ENCODE measurements around the gene ARHGAP22. TPM values are rescaled to one million over a fixed set of nuclear protein-coding genes. Genes with fewer than 3 reads are reported as not detected.

ARHGAP22 gene
- polyA plus RNA-seq, 3 donors = 1.5 to 7.8 (median 1.9) TPM

DNA sequence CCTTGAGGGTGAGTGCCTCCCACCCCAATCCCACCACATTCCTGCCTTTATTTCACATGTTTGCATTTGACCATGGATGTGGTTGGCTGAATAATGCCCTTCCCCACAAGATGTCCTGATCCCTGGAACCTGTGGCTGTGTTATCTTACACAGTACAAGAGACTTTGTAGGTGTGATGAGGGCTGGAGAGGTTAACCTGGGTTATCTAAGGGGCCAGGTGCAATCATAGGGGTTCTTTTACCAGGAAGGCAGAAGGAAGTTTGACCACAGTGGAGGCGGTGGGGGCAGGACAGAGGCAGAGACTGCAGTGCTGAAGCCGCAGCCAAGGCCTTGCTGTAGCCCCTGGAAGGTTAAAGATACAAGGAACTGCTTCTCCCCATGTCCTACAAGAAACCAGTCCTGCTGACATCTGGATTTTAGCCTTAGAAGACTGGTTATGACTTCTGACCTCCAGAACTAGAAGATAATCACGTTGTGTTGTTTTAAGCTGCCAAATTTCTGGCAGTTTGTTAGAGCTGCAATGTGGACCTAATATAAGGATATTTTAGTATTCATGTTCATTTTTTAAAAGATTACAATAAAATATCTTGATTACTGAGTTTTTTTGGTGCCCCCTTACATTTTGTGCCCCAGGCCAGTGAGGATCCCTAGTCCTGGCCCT is 136.6 kb downstream of the ARHGAP22 start:
- no peak overlapping the region for H3K27ac ChIP-seq (ENCODE audit: low read depth in 1 of 2, low read length in 2 of 2)
- H3K79me2 ChIP-seq (ENCODE audit: insufficient read depth, low read length) = no peaks in the 10 kb centered on the region
- no peak overlapping the region for H2AFZ ChIP-seq (ENCODE audit: insufficient read depth, low read depth, low read length, poor library complexity, severe bottlenecking)
- H3K4me1 ChIP-seq (ENCODE audit: control insufficient read depth in 1 of 2, insufficient read depth in 2 of 2, low read length in 2 of 2) = no peaks in the 10 kb centered on the region
- Mint-ChIP-seq H3K4me3 (no peak overlapping the region), H3K27me3 (ENCODE audit: low read depth in 3 of 3) (peaks cover 6 to 15% (median 12%) of the 10 kb centered on the region in 3 donors), H3K4me1 (no peaks in the 10 kb centered on the region), H3K36me3 (no peaks in the 10 kb centered on the region), H3K27ac (no peak overlapping the region), H3K9me3 (peaks cover 0 to 3% (median 0%) of the 10 kb centered on the region in 7 donors)
- intact Hi-C loops (cut with micrococcal nuclease) = no loop called here
- H4K20me1 ChIP-seq (ENCODE audit: insufficient read depth, low read length) = no peaks in the 10 kb centered on the region
- no peaks in the 10 kb centered on the region for H3K9me3 ChIP-seq (replicated peaks in 1 of 2; ENCODE audit: control insufficient read depth in 1 of 2, insufficient read depth in 1 of 2, low read length in 2 of 2)
- H3K27me3 ChIP-seq (ENCODE audit: control insufficient read depth in 2 of 2, insufficient read depth in 2 of 2, low read length in 2 of 2) = no peaks in the 10 kb centered on the region
- no peak overlapping the region for H3K9ac ChIP-seq (ENCODE audit: insufficient read depth, low read length, poor library complexity, severe bottlenecking)
- H3K36me3 ChIP-seq (replicated peaks in 1 of 2; ENCODE audit: control insufficient read depth in 1 of 2, insufficient read depth in 2 of 2, low read length in 2 of 2) = no peaks in the 10 kb centered on the region
- WGBS (ENCODE audit: insufficient coverage) = 0% methylated on average over 1 of the region's 3 CpGs
- TF ChIP-seq, protein P1, sequence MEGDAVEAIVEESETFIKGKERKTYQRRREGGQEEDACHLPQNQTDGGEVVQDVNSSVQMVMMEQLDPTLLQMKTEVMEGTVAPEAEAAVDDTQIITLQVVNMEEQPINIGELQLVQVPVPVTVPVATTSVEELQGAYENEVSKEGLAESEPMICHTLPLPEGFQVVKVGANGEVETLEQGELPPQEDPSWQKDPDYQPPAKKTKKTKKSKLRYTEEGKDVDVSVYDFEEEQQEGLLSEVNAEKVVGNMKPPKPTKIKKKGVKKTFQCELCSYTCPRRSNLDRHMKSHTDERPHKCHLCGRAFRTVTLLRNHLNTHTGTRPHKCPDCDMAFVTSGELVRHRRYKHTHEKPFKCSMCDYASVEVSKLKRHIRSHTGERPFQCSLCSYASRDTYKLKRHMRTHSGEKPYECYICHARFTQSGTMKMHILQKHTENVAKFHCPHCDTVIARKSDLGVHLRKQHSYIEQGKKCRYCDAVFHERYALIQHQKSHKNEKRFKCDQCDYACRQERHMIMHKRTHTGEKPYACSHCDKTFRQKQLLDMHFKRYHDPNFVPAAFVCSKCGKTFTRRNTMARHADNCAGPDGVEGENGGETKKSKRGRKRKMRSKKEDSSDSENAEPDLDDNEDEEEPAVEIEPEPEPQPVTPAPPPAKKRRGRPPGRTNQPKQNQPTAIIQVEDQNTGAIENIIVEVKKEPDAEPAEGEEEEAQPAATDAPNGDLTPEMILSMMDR (IDR thresholded peaks at IDR 0.05) = no peak
- no peak overlapping the region for H3K4me3 ChIP-seq (replicated peaks in 1 of 3; ENCODE audit: low read depth in 2 of 3, low read length in 3 of 3)
- no peak overlapping the region for H3K4me2 ChIP-seq (replicated peaks; ENCODE audit: extremely low read depth, low read length, poor library complexity, severe bottlenecking)
- DNase-seq = peak in 1 of 3 donors; percentile 0

DNA sequence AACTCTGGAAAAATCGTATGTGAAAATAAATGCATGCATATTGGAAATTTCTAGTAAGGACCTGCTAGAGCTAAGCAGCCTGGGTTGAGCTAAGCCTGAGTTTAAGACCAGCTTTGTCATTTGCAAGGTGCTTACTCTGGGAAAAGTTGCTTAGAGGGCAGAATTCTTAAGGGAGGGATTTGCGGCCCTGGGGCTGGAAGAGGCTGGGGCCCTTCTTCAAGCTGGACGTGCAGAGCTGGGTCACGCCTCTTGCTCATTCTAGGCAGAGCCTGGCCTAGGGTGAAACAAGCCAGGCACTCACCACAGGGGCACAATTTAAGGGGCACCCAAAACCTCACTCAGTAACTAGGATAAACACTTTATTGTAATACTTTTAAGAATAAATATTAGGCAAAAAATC is 137.2 kb downstream of the ARHGAP22 start:
- H3K27ac ChIP-seq (ENCODE audit: low read depth in 1 of 2, low read length in 2 of 2) = no peak overlapping the region
- no peak overlapping the region for H2AFZ ChIP-seq (ENCODE audit: insufficient read depth, low read depth, low read length, poor library complexity, severe bottlenecking)
- H3K27me3 Mint-ChIP-seq (ENCODE audit: low read depth in 3 of 3) = peaks cover 6 to 13% (median 12%) of the 10 kb centered on the region in 3 donors
- H3K36me3 Mint-ChIP-seq = no peaks in the 10 kb centered on the region
- H3K36me3 ChIP-seq (replicated peaks in 1 of 2; ENCODE audit: control insufficient read depth in 1 of 2, insufficient read depth in 2 of 2, low read length in 2 of 2) = no peaks in the 10 kb centered on the region
- no peaks in the 10 kb centered on the region for H3K4me1 ChIP-seq (ENCODE audit: control insufficient read depth in 1 of 2, insufficient read depth in 2 of 2, low read length in 2 of 2)
- H3K9ac ChIP-seq (ENCODE audit: insufficient read depth, low read length, poor library complexity, severe bottlenecking) = no peak overlapping the region
- H3K4me3 ChIP-seq (replicated peaks in 1 of 3; ENCODE audit: low read depth in 2 of 3, low read length in 3 of 3) = no peak overlapping the region
- no peak overlapping the region for H3K27ac Mint-ChIP-seq
- no peaks in the 10 kb centered on the region for H3K79me2 ChIP-seq (ENCODE audit: insufficient read depth, low read length)
- no peaks in the 10 kb centered on the region for H3K27me3 ChIP-seq (ENCODE audit: control insufficient read depth in 2 of 2, insufficient read depth in 2 of 2, low read length in 2 of 2)
- peaks cover 0 to 3% (median 0%) of the 10 kb centered on the region in 7 donors for H3K9me3 Mint-ChIP-seq
- no peak overlapping the region for H3K4me3 Mint-ChIP-seq
- H3K4me1 Mint-ChIP-seq = no peaks in the 10 kb centered on the region
- TF ChIP-seq, protein P1 (IDR thresholded peaks at IDR 0.05) = no peak
- no peaks in the 10 kb centered on the region for H4K20me1 ChIP-seq (ENCODE audit: insufficient read depth, low read length)
- H3K9me3 ChIP-seq (replicated peaks in 1 of 2; ENCODE audit: control insufficient read depth in 1 of 2, insufficient read depth in 1 of 2, low read length in 2 of 2) = no peaks in the 10 kb centered on the region
- intact Hi-C loops (cut with micrococcal nuclease) = no loop called here
- no peak for DNase-seq
- H3K4me2 ChIP-seq (replicated peaks; ENCODE audit: extremely low read depth, low read length, poor library complexity, severe bottlenecking) = no peak overlapping the region
- no CpG with 5 or more reads among the region's 4 CpGs for WGBS (ENCODE audit: insufficient coverage)

Data from CD14-positive monocyte (primary cell).